Measurements from ENCODE around the gene CNOT1.

GRCh38 chr16:58635502-58635901 lies 5.9 kb upstream of the CNOT1 start:
- TF ChIP-seq POLR2A (IDR thresholded peaks at IDR 0.05; ENCODE audit: low read depth, low read length) (no peak), BHLHE40 (IDR thresholded peaks at IDR 0.05; ENCODE audit: low read depth, low read length) (no peak), SMC3 (IDR thresholded peaks at IDR 0.05; ENCODE audit: low read depth, low read length) (no peak), CHD1 (IDR thresholded peaks at IDR 0.05; ENCODE audit: low read depth, low read length) (no peak), MXI1 (IDR thresholded peaks at IDR 0.05; ENCODE audit: borderline replicate concordance, low read depth, low read length) (no peak), MAFK (IDR thresholded peaks at IDR 0.05; ENCODE audit: low read depth, low read length) (no peak), FOS (IDR thresholded peaks at IDR 0.05; ENCODE audit: low read depth, low read length) (no peak), NFE2L2 (IDR thresholded peaks at IDR 0.05; ENCODE audit: low read depth, low read length) (no peak), CEBPB (IDR thresholded peaks at IDR 0.05; ENCODE audit: low read depth, low read length) (no peak), MAZ (IDR thresholded peaks at IDR 0.05; ENCODE audit: borderline replicate concordance, low read depth, low read length) (no peak), RAD21 (IDR thresholded peaks at IDR 0.05; ENCODE audit: low read length) (no peak)
- TF ChIP-seq, protein P1, sequence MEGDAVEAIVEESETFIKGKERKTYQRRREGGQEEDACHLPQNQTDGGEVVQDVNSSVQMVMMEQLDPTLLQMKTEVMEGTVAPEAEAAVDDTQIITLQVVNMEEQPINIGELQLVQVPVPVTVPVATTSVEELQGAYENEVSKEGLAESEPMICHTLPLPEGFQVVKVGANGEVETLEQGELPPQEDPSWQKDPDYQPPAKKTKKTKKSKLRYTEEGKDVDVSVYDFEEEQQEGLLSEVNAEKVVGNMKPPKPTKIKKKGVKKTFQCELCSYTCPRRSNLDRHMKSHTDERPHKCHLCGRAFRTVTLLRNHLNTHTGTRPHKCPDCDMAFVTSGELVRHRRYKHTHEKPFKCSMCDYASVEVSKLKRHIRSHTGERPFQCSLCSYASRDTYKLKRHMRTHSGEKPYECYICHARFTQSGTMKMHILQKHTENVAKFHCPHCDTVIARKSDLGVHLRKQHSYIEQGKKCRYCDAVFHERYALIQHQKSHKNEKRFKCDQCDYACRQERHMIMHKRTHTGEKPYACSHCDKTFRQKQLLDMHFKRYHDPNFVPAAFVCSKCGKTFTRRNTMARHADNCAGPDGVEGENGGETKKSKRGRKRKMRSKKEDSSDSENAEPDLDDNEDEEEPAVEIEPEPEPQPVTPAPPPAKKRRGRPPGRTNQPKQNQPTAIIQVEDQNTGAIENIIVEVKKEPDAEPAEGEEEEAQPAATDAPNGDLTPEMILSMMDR (conservative IDR thresholded peaks at IDR 0.05; ENCODE audit: low read depth, low read length) = no peak
- TF ChIP-seq, protein P2, sequence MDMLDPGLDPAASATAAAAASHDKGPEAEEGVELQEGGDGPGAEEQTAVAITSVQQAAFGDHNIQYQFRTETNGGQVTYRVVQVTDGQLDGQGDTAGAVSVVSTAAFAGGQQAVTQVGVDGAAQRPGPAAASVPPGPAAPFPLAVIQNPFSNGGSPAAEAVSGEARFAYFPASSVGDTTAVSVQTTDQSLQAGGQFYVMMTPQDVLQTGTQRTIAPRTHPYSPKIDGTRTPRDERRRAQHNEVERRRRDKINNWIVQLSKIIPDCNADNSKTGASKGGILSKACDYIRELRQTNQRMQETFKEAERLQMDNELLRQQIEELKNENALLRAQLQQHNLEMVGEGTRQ (IDR thresholded peaks at IDR 0.05; ENCODE audit: low read depth, low read length) = no peak
- TF ChIP-seq, protein P3, sequence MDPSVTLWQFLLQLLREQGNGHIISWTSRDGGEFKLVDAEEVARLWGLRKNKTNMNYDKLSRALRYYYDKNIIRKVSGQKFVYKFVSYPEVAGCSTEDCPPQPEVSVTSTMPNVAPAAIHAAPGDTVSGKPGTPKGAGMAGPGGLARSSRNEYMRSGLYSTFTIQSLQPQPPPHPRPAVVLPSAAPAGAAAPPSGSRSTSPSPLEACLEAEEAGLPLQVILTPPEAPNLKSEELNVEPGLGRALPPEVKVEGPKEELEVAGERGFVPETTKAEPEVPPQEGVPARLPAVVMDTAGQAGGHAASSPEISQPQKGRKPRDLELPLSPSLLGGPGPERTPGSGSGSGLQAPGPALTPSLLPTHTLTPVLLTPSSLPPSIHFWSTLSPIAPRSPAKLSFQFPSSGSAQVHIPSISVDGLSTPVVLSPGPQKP (IDR thresholded peaks at IDR 0.05; ENCODE audit: borderline replicate concordance, low read depth, low read length) = no peak

Measured in IMR-90 (cell line).